IMR-90 (cell line): ENCODE data around the gene THSD7B. TPM values are rescaled to one million over a fixed set of nuclear protein-coding genes. Genes with fewer than 3 reads are reported as not detected.

ENCODE experiments used
- ATAC-seq: fragments of 200-7000 bp; cut with Tn5 transposase; 2 replicates; pipeline ENCODE4 v1.9.1; 2020; ENCODE audit warnings: low read depth, mild to moderate bottlenecking, moderate library complexity
- BruUV-seq: library from RNA; stranded (reverse); fragments of 400-500 nt; replicated peaks from 2 replicates; lab custom pipeline; 2021; lab: Mats Ljungman, UMichigan
- CTCF ChIA-PET: fragments of 300-600 bp; formaldehyde crosslinking; extraction: SDS; loops from one replicate; lab custom pipeline; 2021; ENCODE audit warnings: antibody characterized with exemption; lab: Yijun Ruan, JAX
- POLR2A ChIA-PET: fragments of 300-600 bp; sonication (Branson Sonifier 250); formaldehyde crosslinking; loops from one replicate; lab custom pipeline; 2022; ENCODE audit warnings: antibody characterized with exemption; ENCODE audit not compliant: unreplicated experiment; lab: Charles Lee
- DNase-seq: peaks from one replicate; pipeline ENCODE4 v3.0.0; 2013
- H2AFZ ChIP-seq: replicated peaks from 2 replicates; pipeline ENCODE3; 2013; ENCODE audit warnings: low read length, mild to moderate bottlenecking; ENCODE audit not compliant: poor library complexity
- H2AK5ac ChIP-seq: 2 replicates; pipeline ENCODE4 v1.6.1; 2013; ENCODE audit warnings: low read depth, low read length, inconsistent platforms
- H2AK9ac ChIP-seq: replicated peaks from 2 replicates; pipeline ENCODE3; 2013; ENCODE audit warnings: mild to moderate bottlenecking, low read depth, low read length, moderate library complexity; ENCODE audit not compliant: poor library complexity
- H2BK120ac ChIP-seq: 2 replicates; pipeline ENCODE4 v1.6.1; 2013; ENCODE audit warnings: low read depth, low read length, inconsistent platforms
- H2BK15ac ChIP-seq: 3 replicates; pipeline ENCODE4 v1.6.1; 2013; ENCODE audit warnings: low read depth, low read length, inconsistent platforms
- H2BK20ac ChIP-seq: 2 replicates; pipeline ENCODE4 v1.6.1; 2013; ENCODE audit warnings: low read depth, mild to moderate bottlenecking, inconsistent platforms, low read length, moderate library complexity
- H2BK5ac ChIP-seq: 2 replicates; pipeline ENCODE4 v1.6.1; 2013; ENCODE audit warnings: mild to moderate bottlenecking, low read depth, low read length, inconsistent platforms; ENCODE audit not compliant: poor library complexity, severe bottlenecking
- H3K14ac ChIP-seq: replicated peaks from 2 replicates; pipeline ENCODE4 v1.6.1; 2013; ENCODE audit warnings: low read depth, low read length, inconsistent platforms
- H3K18ac ChIP-seq: 2 replicates; pipeline ENCODE4 v1.6.1; 2013; ENCODE audit warnings: low read depth, low read length, control low read depth
- H3K23ac ChIP-seq: 2 replicates; pipeline ENCODE4 v1.6.1; 2013; ENCODE audit warnings: low read depth, low read length, inconsistent platforms
- H3K27ac ChIP-seq: 2 replicates; pipeline ENCODE4 v1.5.1; 2013; ENCODE audit warnings: mild to moderate bottlenecking, control low read depth, low read length; ENCODE audit not compliant: insufficient read depth
- H3K27me3 ChIP-seq: 2 replicates; pipeline ENCODE4 v1.6.1; 2013; ENCODE audit warnings: low read length; ENCODE audit not compliant: control insufficient read depth, insufficient read depth
- H3K36me3 ChIP-seq: 2 replicates; pipeline ENCODE4 v1.6.1; 2013; ENCODE audit warnings: low read length, mixed read lengths; ENCODE audit not compliant: control insufficient read depth, insufficient read depth
- H3K4ac ChIP-seq: 2 replicates; pipeline ENCODE4 v1.6.1; 2013; ENCODE audit warnings: low read depth, low read length, inconsistent platforms
- H3K4me1 ChIP-seq: 2 replicates; pipeline ENCODE4 v1.6.1; 2013; ENCODE audit warnings: low read length, mixed read lengths; ENCODE audit not compliant: control insufficient read depth, insufficient read depth
- H3K4me2 ChIP-seq: 2 replicates; pipeline ENCODE4 v1.6.1; 2013; ENCODE audit warnings: low read depth, mild to moderate bottlenecking, control low read depth, low read length, moderate library complexity
- H3K4me3 ChIP-seq: 2 replicates; pipeline ENCODE4 v1.5.1; 2013; ENCODE audit warnings: low read depth, mild to moderate bottlenecking, control low read depth, low read length, moderate library complexity; ENCODE audit not compliant: insufficient read depth
- H3K56ac ChIP-seq: 2 replicates; pipeline ENCODE4 v1.6.1; 2013; ENCODE audit warnings: low read length, inconsistent platforms; ENCODE audit not compliant: insufficient read depth; ENCODE audit errors: extremely low read depth
- H3K79me1 ChIP-seq, 2 experiments: 2 replicates each; pipeline ENCODE4 v1.6.1; 2013; ENCODE audit warnings: low read length in 2 of 2, inconsistent platforms in 1 of 2, low read depth in 1 of 2
- H3K9ac ChIP-seq: 2 replicates; pipeline ENCODE4 v1.6.1; 2013; ENCODE audit warnings: low read depth, low read length, control low read depth
- H3K9me1 ChIP-seq: 2 replicates; pipeline ENCODE4 v1.6.1; 2013; ENCODE audit warnings: low read length, inconsistent platforms; ENCODE audit not compliant: insufficient read depth
- H3K9me3 ChIP-seq: 2 replicates; pipeline ENCODE4 v1.6.1; 2013; ENCODE audit warnings: low read length; ENCODE audit not compliant: control insufficient read depth, insufficient read depth
- H4K20me1 ChIP-seq: 2 replicates; pipeline ENCODE4 v1.6.1; 2013; ENCODE audit warnings: low read length, inconsistent platforms; ENCODE audit not compliant: insufficient read depth
- H4K5ac ChIP-seq: 2 replicates; pipeline ENCODE4 v1.6.1; 2013; ENCODE audit warnings: mild to moderate bottlenecking, low read depth, low read length, control low read depth
- H4K8ac ChIP-seq, 2 experiments: 2 replicates each; pipeline ENCODE4 v1.6.1; 2013; ENCODE audit warnings: low read depth in 2 of 2, low read length in 2 of 2, control low read depth in 1 of 2, inconsistent platforms in 1 of 2
- H4K91ac ChIP-seq: 2 replicates; pipeline ENCODE4 v1.6.1; 2013; ENCODE audit warnings: low read depth, low read length, inconsistent platforms; ENCODE audit not compliant: insufficient read depth
- BHLHE40 ChIP-seq: fragments of 150-350 bp; IDR thresholded peaks from 2 replicates; pipeline ENCODE4 v1.6.1; 2016; ENCODE audit warnings: mild to moderate bottlenecking, low read depth, low read length
- CEBPB ChIP-seq: IDR thresholded peaks from 2 replicates; pipeline ENCODE4 v1.6.1; 2012; ENCODE audit warnings: low read depth, low read length, improper control_type of control experiment
- CHD1 ChIP-seq: IDR thresholded peaks from 2 replicates; pipeline ENCODE4 v1.6.1; 2012; ENCODE audit warnings: low read depth, low read length, improper control_type of control experiment
- CTCF ChIP-seq: conservative IDR thresholded peaks from 2 replicates; pipeline ENCODE4 v1.5.1; 2012; ENCODE audit warnings: mild to moderate bottlenecking, low read depth, low read length, improper control_type of control experiment
- ELK1 ChIP-seq: fragments of 150-350 bp; IDR thresholded peaks from 2 replicates; pipeline ENCODE4 v1.6.1; 2016; ENCODE audit warnings: low read depth, mild to moderate bottlenecking, low read length, moderate library complexity, borderline replicate concordance
- MAZ ChIP-seq: IDR thresholded peaks from 2 replicates; pipeline ENCODE4 v1.6.1; 2012; ENCODE audit warnings: low read depth, mild to moderate bottlenecking, low read length, improper control_type of control experiment, moderate library complexity, borderline replicate concordance
- NFE2L2 ChIP-seq: fragments of 150-350 bp; IDR thresholded peaks from 2 replicates; pipeline ENCODE4 v1.6.1; 2016; ENCODE audit warnings: low read depth, mild to moderate bottlenecking, low read length
- RCOR1 ChIP-seq: IDR thresholded peaks from 2 replicates; pipeline ENCODE4 v1.6.1; 2012; ENCODE audit warnings: mild to moderate bottlenecking, low read length, improper control_type of control experiment; ENCODE audit not compliant: insufficient replicate concordance
- SMC3 ChIP-seq: fragments of 150-350 bp; IDR thresholded peaks from 2 replicates; pipeline ENCODE4 v1.6.1; 2016; ENCODE audit warnings: low read depth, mild to moderate bottlenecking, antibody characterized with exemption, low read length, moderate library complexity
- USF2 ChIP-seq: fragments of 150-350 bp; IDR thresholded peaks from 2 replicates; pipeline ENCODE4 v1.6.1; 2017; ENCODE audit warnings: mild to moderate bottlenecking, antibody characterized with exemption, low read length, low read depth
- WGBS, 2 experiments: methylation state at CpG; one replicate each; pipeline versions ENCODE4 v1.1.5 to v1.1.7; 2013; ENCODE audit warnings: missing lambda C conversion rate in 2 of 2; ENCODE audit not compliant: insufficient read length in 1 of 2; ENCODE audit errors: extremely low coverage in 2 of 2; 5-methylcytosine and 5-hydroxymethylcytosine counted together
- dilution Hi-C: fragments of 300-500 bp; cut with HindIII; formaldehyde crosslinking; loops from one replicate; pipeline ENCODE4 v1.14.3; 2018; ENCODE audit warnings: low sequenced_read_pairs; ENCODE audit not compliant: unreplicated experiment
- in situ Hi-C: fragments of 300-500 bp; cut with MboI; formaldehyde crosslinking; loops from 3 replicates; pipeline ENCODE4 v1.14.3; 2019; ENCODE audit warnings: low sequenced_read_pairs, inconsistent platforms, mixed read lengths
- intact Hi-C: fragments of 100-400 bp; cut with micrococcal nuclease; formaldehyde crosslinking; loops from 2 replicates; pipeline ENCODE4 v1.10.0; 2022
- polyA plus RNA-seq, 3 experiments: library from polyadenylated mRNA; depleted of rRNA; stranded (reverse); fragments of >200 nt; gene quantifications; 2 replicates each; pipeline ENCODE4 v1.2.3, GENCODE V29; 2012; ENCODE audit warnings: low replicate concordance in 1 of 3
- total RNA-seq: library from RNA; depleted of rRNA; stranded (reverse); fragments of >200 nt; gene quantifications from 2 replicates; pipeline ENCODE4 v1.2.3, GENCODE V29; 2012

Gene THSD7B
- total and polyA plus RNA-seq, 2 of the 4 experiments (the other 2 are of a cell fraction): not detected

GRCh38 chr2:137220438-137220993 is 455.2 kb downstream of the THSD7B start:
- H3K9me3 ChIP-seq: peaks cover 3% of the 10 kb centered on the region; the same call in 1 of the 2 replicates
- no peak overlapping the region for H3K4me2 ChIP-seq
- intact Hi-C loops: no loop called here
- H3K4me1 ChIP-seq: no peaks in the 10 kb centered on the region
- no TSS peak for BruUV-seq
- no peaks in the 10 kb centered on the region for H4K20me1 ChIP-seq
- H3K79me1 ChIP-seq: no peaks in the 10 kb centered on the region
- H3K27ac ChIP-seq: no peak overlapping the region
- H2BK15ac ChIP-seq: no peak overlapping the region
- no peak overlapping the region for H3K4ac ChIP-seq
- no peak overlapping the region for H2AK9ac ChIP-seq
- no peak for ATAC-seq
- H2AK5ac ChIP-seq: no peak overlapping the region
- no peaks in the 10 kb centered on the region for H3K36me3 ChIP-seq
- H3K23ac ChIP-seq: no peak overlapping the region
- ChIA-PET POLR2A (no interaction called here), CTCF (no interaction called here)
- no peak overlapping the region for H3K4me3 ChIP-seq
- no peak for TF ChIP-seq NFE2L2
- TF ChIP-seq USF2: no peak
- TF ChIP-seq RCOR1: no peak
- TF ChIP-seq CHD1: no peak
- TF ChIP-seq CEBPB: no peak
- TF ChIP-seq ELK1: no peak
- TF ChIP-seq BHLHE40: no peak
- no peak for TF ChIP-seq SMC3
- no peak for TF ChIP-seq MAZ
- no peak for TF ChIP-seq CTCF
- no peak overlapping the region for H4K8ac ChIP-seq
- H2BK120ac ChIP-seq: no peak overlapping the region
- no peak overlapping the region for H3K56ac ChIP-seq
- H4K91ac ChIP-seq: no peak overlapping the region
- H2BK5ac ChIP-seq: no peak overlapping the region
- H3K9me1 ChIP-seq: no peaks in the 10 kb centered on the region
- H3K18ac ChIP-seq: no peak overlapping the region
- no peak overlapping the region for H3K14ac ChIP-seq
- no CpG with 5 or more reads among the region's 1 CpG for WGBS, 2 experiments
- dilution Hi-C loops: no loop called here
- no peaks in the 10 kb centered on the region for H3K27me3 ChIP-seq
- H3K9ac ChIP-seq: no peak overlapping the region
- H2BK20ac ChIP-seq: no peak overlapping the region
- DNase-seq: peak; percentile 0
- H4K5ac ChIP-seq: no peak overlapping the region
- H2AFZ ChIP-seq: no peak overlapping the region
- in situ Hi-C loops: no loop called here
